T-helper 17 cell (primary cell): ENCODE results near the gene MAN1C1. TPM values are rescaled to one million over a fixed set of nuclear protein-coding genes. Genes with fewer than 3 reads are reported as not detected.
"Not testable (repeated sequence)": the region's sequence is repeated elsewhere in the genome, so short reads cannot be mapped to it uniquely, and the experiment has no call there.

Experiments
- ATAC-seq: fragments of 150-1000 bp; cut with Tn5 transposase; 2 replicates; pipeline ENCODE4 v1.10.0; 2021; ENCODE audit warnings: mild to moderate bottlenecking, moderate library complexity
- DNase-seq, 3 donors: peaks; one replicate each; pipeline versions ENCODE4 v3.0.0 to v3.0.0-alpha.2; 2020 to 2021
- H3K9me3 ChIP-seq: one replicate; pipeline ENCODE4 v1.7.0; 2013; ENCODE audit warnings: low read length, mild to moderate bottlenecking; ENCODE audit not compliant: control insufficient read depth, poor library complexity, severe bottlenecking
- H3K27ac Mint-ChIP-seq: one replicate; pipeline ENCODE4 v1.8.0; 2022; ENCODE audit warnings: mild to moderate bottlenecking, moderate library complexity, mixed read lengths
- H3K27me3 Mint-ChIP-seq: one replicate; pipeline ENCODE4 v1.8.0; 2022; ENCODE audit warnings: mixed read lengths
- H3K36me3 Mint-ChIP-seq: one replicate; pipeline ENCODE4 v1.8.0; 2022; ENCODE audit warnings: low read depth, mixed read lengths
- H3K4me1 Mint-ChIP-seq: one replicate; pipeline ENCODE4 v1.8.0; 2022; ENCODE audit warnings: mild to moderate bottlenecking, mixed read lengths
- H3K4me3 Mint-ChIP-seq: one replicate; pipeline ENCODE4 v1.8.0; 2022; ENCODE audit warnings: mild to moderate bottlenecking, moderate library complexity, mixed read lengths
- total RNA-seq, 4 donors: library from RNA in 2 of 4; stranded (reverse) in 2 of 4; gene quantifications; one replicate each; pipeline ENCODE4 v1.2.3 and lab custom pipeline; 2022 to 2026

Gene MAN1C1
- total RNA-seq, 2 donors from 2014 or later, result 16.9 to 27.3 TPM

GRCh38 chr1:25622531-25622930, 5.9 kb downstream of the MAN1C1 start:
- peak overlapping the region; percentile 95 for H3K27ac Mint-ChIP-seq

GRCh38 chr1:25623007-25623406, 6.4 kb downstream of the MAN1C1 start:
- DNase-seq, result no peak
- H3K36me3 Mint-ChIP-seq, result peaks cover 4% of the 10 kb centered on the region
- H3K27ac Mint-ChIP-seq, result peak overlapping the region; percentile 95
- peaks cover 66% of the 10 kb centered on the region for H3K4me1 Mint-ChIP-seq
- peak overlapping the region; percentile 67 for H3K4me3 Mint-ChIP-seq
- H3K9me3 ChIP-seq, result no peaks in the 10 kb centered on the region
- ATAC-seq, result no peak
- no peaks in the 10 kb centered on the region for H3K27me3 Mint-ChIP-seq

More at GRCh38 chr1:25622531-25622930, 5.9 kb downstream of the MAN1C1 start:
- DNase-seq, result no peak
- Mint-ChIP-seq H3K4me3 (peak overlapping the region; percentile 67), H3K36me3 (peaks cover 4% of the 10 kb centered on the region), H3K4me1 (peaks cover 66% of the 10 kb centered on the region), H3K27me3 (no peaks in the 10 kb centered on the region)
- ATAC-seq, result peak; percentile 57
- no peaks in the 10 kb centered on the region for H3K9me3 ChIP-seq

- H3K9me3 ChIP-seq, result no peaks in the 10 kb centered on the region
- no peak for DNase-seq
- H3K36me3 Mint-ChIP-seq, result peaks cover 2% of the 10 kb centered on the region
- H3K4me1 Mint-ChIP-seq, result peaks cover 61% of the 10 kb centered on the region
- peak overlapping the region; percentile 1 for H3K4me3 Mint-ChIP-seq
- H3K27ac Mint-ChIP-seq, result peak overlapping the region; percentile 95
- ATAC-seq, result no peak
- H3K27me3 Mint-ChIP-seq, result no peaks in the 10 kb centered on the region
Measured at GRCh38 chr1:25623731-25624130, 7.1 kb downstream of the MAN1C1 start.

- peaks cover 2% of the 10 kb centered on the region for H3K36me3 Mint-ChIP-seq
- DNase-seq, result no peak
- H3K9me3 ChIP-seq, result no peaks in the 10 kb centered on the region
- peak; percentile 27 for ATAC-seq
- peaks cover 61% of the 10 kb centered on the region for H3K4me1 Mint-ChIP-seq
- no peak overlapping the region for H3K27ac Mint-ChIP-seq
- peak overlapping the region; percentile 1 for H3K4me3 Mint-ChIP-seq
- H3K27me3 Mint-ChIP-seq, result no peaks in the 10 kb centered on the region
Measured at GRCh38 chr1:25624156-25624555, 7.6 kb downstream of the MAN1C1 start.

- H3K27ac Mint-ChIP-seq, result no peak overlapping the region
- H3K4me3 Mint-ChIP-seq, result no peak overlapping the region
Measured at GRCh38 chr1:25624604-25625003, 8.0 kb downstream of the MAN1C1 start.

GRCh38 chr1:25626018-25626417, 9.4 kb downstream of the MAN1C1 start:
- no peaks in the 10 kb centered on the region for H3K9me3 ChIP-seq
- Mint-ChIP-seq H3K4me1 (peaks cover 57% of the 10 kb centered on the region), H3K4me3 (no peak overlapping the region), H3K27me3 (no peaks in the 10 kb centered on the region), H3K27ac (no peak overlapping the region), H3K36me3 (peaks cover 2% of the 10 kb centered on the region)
- no peak for ATAC-seq
- no peak for DNase-seq

More at GRCh38 chr1:25624604-25625003, 8.0 kb downstream of the MAN1C1 start:
- ATAC-seq (no peak), DNase-seq (no peak)
- H3K9me3 ChIP-seq, result no peaks in the 10 kb centered on the region
- peaks cover 60% of the 10 kb centered on the region for H3K4me1 Mint-ChIP-seq
- no peaks in the 10 kb centered on the region for H3K27me3 Mint-ChIP-seq
- peaks cover 2% of the 10 kb centered on the region for H3K36me3 Mint-ChIP-seq

- ATAC-seq (peak; percentile 73), DNase-seq (no peak)
- Mint-ChIP-seq H3K4me1 (peaks cover 58% of the 10 kb centered on the region), H3K27ac (peak overlapping the region; percentile 44), H3K4me3 (peak overlapping the region; percentile 37), H3K36me3 (peaks cover 8% of the 10 kb centered on the region), H3K27me3 (no peaks in the 10 kb centered on the region)
- no peaks in the 10 kb centered on the region for H3K9me3 ChIP-seq
Measured at GRCh38 chr1:25628741-25629421, 12.3 kb downstream of the MAN1C1 start.

GRCh38 chr1:25629836-25630235, 13.2 kb downstream of the MAN1C1 start:
- Mint-ChIP-seq H3K36me3 (peaks cover 8% of the 10 kb centered on the region), H3K27ac (peak overlapping the region; percentile 3), H3K27me3 (no peaks in the 10 kb centered on the region), H3K4me3 (peak overlapping the region; percentile 41), H3K4me1 (peaks cover 53% of the 10 kb centered on the region)
- no peaks in the 10 kb centered on the region for H3K9me3 ChIP-seq
- ATAC-seq, result no peak
- DNase-seq, result no peak

- peaks cover 10% of the 10 kb centered on the region for H3K36me3 Mint-ChIP-seq
- H3K4me3 Mint-ChIP-seq, result peak overlapping the region; percentile 94
- H3K27me3 Mint-ChIP-seq, result no peaks in the 10 kb centered on the region
- peak; percentile 38 for ATAC-seq
- H3K4me1 Mint-ChIP-seq, result peaks cover 49% of the 10 kb centered on the region
- H3K27ac Mint-ChIP-seq, result peak overlapping the region; percentile 99
- DNase-seq, result no peak
- no peaks in the 10 kb centered on the region for H3K9me3 ChIP-seq
Measured at GRCh38 chr1:25631750-25632485, 15.3 kb downstream of the MAN1C1 start.

GRCh38 chr1:25634066-25634465, 17.5 kb downstream of the MAN1C1 start:
- Mint-ChIP-seq H3K4me3 (peak overlapping the region; percentile 45), H3K27ac (peak overlapping the region; percentile 99), H3K4me1 (peaks cover 45% of the 10 kb centered on the region), H3K36me3 (peaks cover 10% of the 10 kb centered on the region), H3K27me3 (no peaks in the 10 kb centered on the region)
- DNase-seq, result no peak
- no peaks in the 10 kb centered on the region for H3K9me3 ChIP-seq
- ATAC-seq, result no peak

GRCh38 chr1:25634896-25635295, 18.3 kb downstream of the MAN1C1 start:
- peaks cover 38% of the 10 kb centered on the region for H3K4me1 Mint-ChIP-seq

GRCh38 chr1:25636141-25636540, 19.6 kb downstream of the MAN1C1 start:
- not testable (repeated sequence) for H3K9me3 ChIP-seq, H3K27me3 Mint-ChIP-seq, H3K4me3 Mint-ChIP-seq, DNase-seq, ATAC-seq, H3K27ac Mint-ChIP-seq
- Mint-ChIP-seq H3K36me3 (peaks cover 10% of the 10 kb centered on the region), H3K4me1 (peaks cover 37% of the 10 kb centered on the region)

More at GRCh38 chr1:25634896-25635295, 18.3 kb downstream of the MAN1C1 start:
- H3K27me3 Mint-ChIP-seq, result no peaks in the 10 kb centered on the region
- DNase-seq, result no peak
- H3K4me3 Mint-ChIP-seq, result no peak overlapping the region
- no peak for ATAC-seq
- H3K36me3 Mint-ChIP-seq, result peaks cover 10% of the 10 kb centered on the region
- H3K9me3 ChIP-seq, result no peaks in the 10 kb centered on the region
- H3K27ac Mint-ChIP-seq, result no peak overlapping the region

- Mint-ChIP-seq H3K27me3 (no peaks in the 10 kb centered on the region), H3K4me3 (peak overlapping the region; percentile 9), H3K36me3 (peaks cover 4% of the 10 kb centered on the region), H3K4me1 (peaks cover 31% of the 10 kb centered on the region), H3K27ac (peak overlapping the region; percentile 96)
- H3K9me3 ChIP-seq, result no peaks in the 10 kb centered on the region
- ATAC-seq, result no peak
- no peak for DNase-seq
Measured at GRCh38 chr1:25640646-25641328, 24.2 kb downstream of the MAN1C1 start.
